Neural cell (in vitro differentiated cells): ENCODE results near the gene MPPED1. TPM values are rescaled to one million over a fixed set of nuclear protein-coding genes. Genes with fewer than 3 reads are reported as not detected.

Experiments
- H2AFZ ChIP-seq: fragments of 200-600, 300-800 bp; sonication (generic), shearing (Covaris generic); 2 replicates; pipeline ENCODE4 v1.6.0; 2014; ENCODE audit warnings: low read depth, mild to moderate bottlenecking, antibody characterized with exemption, low read length, moderate library complexity
- H3F3A ChIP-seq: fragments of 200-600 bp; shearing (Covaris generic); 2 replicates; pipeline ENCODE4 v1.6.1; 2016; ENCODE audit warnings: mild to moderate bottlenecking, moderate library complexity, mixed read lengths, antibody characterized with exemption, low read length; ENCODE audit not compliant: insufficient read depth, poor library complexity, severe bottlenecking
- H3K27ac ChIP-seq: fragments of 200-600, 300-800 bp; sonication (generic), shearing (Covaris generic); 2 replicates; pipeline ENCODE4 v1.5.1; 2014; ENCODE audit warnings: mild to moderate bottlenecking, low read length, moderate library complexity
- H3K27me3 ChIP-seq: fragments of 300-800, 200-600 bp; sonication (generic), shearing (Covaris generic); 2 replicates; pipeline ENCODE4 v1.6.0; 2014; ENCODE audit warnings: mild to moderate bottlenecking, low read depth, low read length, moderate library complexity; ENCODE audit not compliant: insufficient read depth
- H3K36me3 ChIP-seq: fragments of 300-800, 200-600 bp; sonication (generic), shearing (Covaris generic); 2 replicates; pipeline ENCODE4 v1.5.1; 2014; ENCODE audit warnings: mild to moderate bottlenecking, antibody characterized with exemption, low read length, moderate library complexity; ENCODE audit not compliant: insufficient read depth
- H3K4me2 ChIP-seq: fragments of 300-800, 200-600 bp; sonication (generic), shearing (Covaris generic); 2 replicates; pipeline ENCODE4 v1.6.0; 2014; ENCODE audit warnings: mild to moderate bottlenecking, low read length
- H3K4me3 ChIP-seq: fragments of 300-800, 200-600 bp; sonication (generic), shearing (Covaris generic); 2 replicates; pipeline ENCODE4 v1.5.1; 2014; ENCODE audit warnings: mild to moderate bottlenecking, low read length, moderate library complexity
- H3K79me2 ChIP-seq: fragments of 200-600 bp; shearing (Covaris generic); replicated peaks from 2 replicates; pipeline ENCODE4 v1.6.0; 2014; ENCODE audit warnings: mild to moderate bottlenecking, low read length, moderate library complexity; ENCODE audit not compliant: insufficient read depth
- H3K9ac ChIP-seq: fragments of 300-800, 200-600 bp; sonication (generic), shearing (Covaris generic); 2 replicates; pipeline ENCODE4 v1.6.1; 2016; ENCODE audit warnings: mild to moderate bottlenecking, low read length, mixed read lengths
- H3K9me2 ChIP-seq: fragments of 200-600 bp; shearing (Covaris generic); 2 replicates; pipeline ENCODE4 v1.6.1; 2016; ENCODE audit warnings: mild to moderate bottlenecking, low read length, mixed read lengths; ENCODE audit not compliant: insufficient read depth
- H3K9me3 ChIP-seq: fragments of 200-600, 300-800 bp; sonication (generic), shearing (Covaris generic); 2 replicates; pipeline ENCODE4 v1.6.1; 2016; ENCODE audit warnings: mild to moderate bottlenecking, mixed run types, low read length, moderate library complexity, mixed read lengths
- H4K20me1 ChIP-seq: fragments of 200-600 bp; shearing (Covaris generic); 2 replicates; pipeline ENCODE4 v1.6.1; 2016; ENCODE audit warnings: mild to moderate bottlenecking, mixed run types; ENCODE audit not compliant: insufficient read depth
- CTCF ChIP-seq: fragments of 450-650 bp; IDR thresholded peaks from 2 replicates; pipeline ENCODE4 v1.5.1; 2014; ENCODE audit warnings: antibody characterized with exemption, mild to moderate bottlenecking, moderate library complexity; ENCODE audit not compliant: poor library complexity, severe bottlenecking
- polyA plus RNA-seq: library from polyadenylated mRNA; depleted of rRNA; stranded (reverse); fragments of >200 nt; gene quantifications from 2 replicates; pipeline ENCODE4 v1.2.3, GENCODE V29; 2014

MPPED1 gene
- polyA plus RNA-seq, 1 donor from 2014 or later, result 33.4 TPM

GRCh38 chr22:43555561-43556515 is 144.0 kb downstream of the MPPED1 start:
- no peaks in the 10 kb centered on the region for H3K9me2 ChIP-seq
- H3K4me2 ChIP-seq, result no peak overlapping the region
- H4K20me1 ChIP-seq, result no peaks in the 10 kb centered on the region
- no peaks in the 10 kb centered on the region for H3K79me2 ChIP-seq
- H3F3A ChIP-seq, result no peaks in the 10 kb centered on the region
- no peak overlapping the region for H3K4me3 ChIP-seq
- H3K9ac ChIP-seq, result no peak overlapping the region
- H3K9me3 ChIP-seq, result peaks cover 5% of the 10 kb centered on the region
- no peaks in the 10 kb centered on the region for H3K27me3 ChIP-seq
- H3K27ac ChIP-seq, result no peak overlapping the region
- no peaks in the 10 kb centered on the region for H3K36me3 ChIP-seq
- H2AFZ ChIP-seq, result no peak overlapping the region
- TF ChIP-seq CTCF, result no peak

Other genes starting within 250 kb of the MPPED1 start
- gene TTLL12, start 224.9 kb upstream of the MPPED1 start, polyA plus RNA-seq, result 22.2 and 24.1 TPM in 2 replicates
- gene SCUBE1, start 68.6 kb upstream of the MPPED1 start, polyA plus RNA-seq, result 8.4 and 21.6 TPM in 2 replicates